ENCODE measurements around the gene ABCA5. TPM values are rescaled to one million over a fixed set of nuclear protein-coding genes. Genes with fewer than 3 reads are reported as not detected.

Gene ABCA5
- polyA plus RNA-seq, 1 experiment: 6.5 TPM

- ChIA-PET POLR2A (no interaction called here), CTCF (interaction anchor here (14.6 kb wide), 1 partner anchor 191 kb away, joined by 145 read pairs; no protein-coding TSS in a partner anchor)
- no peak for DNase-seq (ENCODE audit: low read depth)
- no peaks in the 10 kb centered on the region for H3K27me3 ChIP-seq (ENCODE audit: control insufficient read depth, insufficient read depth, low read length)
- H3K36me3 ChIP-seq (ENCODE audit: control insufficient read depth, insufficient read depth, low read length): no peaks in the 10 kb centered on the region
- H3K4me3 ChIP-seq (ENCODE audit: low read depth, low read length): no peak overlapping the region
- no peak for TF ChIP-seq CTCF (IDR thresholded peaks at IDR 0.05; ENCODE audit: insufficient read depth, low read depth, low read length)
Measured at GRCh38 chr17:69331756-69332155, 4.8 kb upstream of the ABCA5 start.

- CTCF ChIA-PET: interaction anchor here (0.7 to 14.6 kb wide), 5 partner anchors 8 to 549 kb away, joined by 3 to 145 read pairs (median 3); no protein-coding TSS in a partner anchor
- no peak for TF ChIP-seq CTCF (IDR thresholded peaks at IDR 0.05; ENCODE audit: insufficient read depth, low read depth, low read length)
- peak overlapping the region; percentile 88 for H3K4me3 ChIP-seq (ENCODE audit: low read depth, low read length)
- DNase-seq (ENCODE audit: low read depth): peak; percentile 4
- H3K27me3 ChIP-seq (ENCODE audit: control insufficient read depth, insufficient read depth, low read length): no peaks in the 10 kb centered on the region
- H3K36me3 ChIP-seq (ENCODE audit: control insufficient read depth, insufficient read depth, low read length): no peaks in the 10 kb centered on the region
- POLR2A ChIA-PET: interaction anchor here (0.6 kb wide), 2 partner anchors 8 to 104 kb away, joined by 4 to 5 read pairs; no protein-coding TSS in a partner anchor
Measured at GRCh38 chr17:69326377-69327059, 415 bp downstream of the ABCA5 start.

GRCh38 chr17:69325518-69326376, 1.2 kb downstream of the ABCA5 start:
- no peaks in the 10 kb centered on the region for H3K36me3 ChIP-seq (ENCODE audit: control insufficient read depth, insufficient read depth, low read length)
- H3K4me3 ChIP-seq (ENCODE audit: low read depth, low read length): peak overlapping the region; percentile 88
- CTCF ChIA-PET: interaction anchor here (0.7 to 14.6 kb wide), 5 partner anchors 9 to 549 kb away, joined by 3 to 145 read pairs (median 3); no protein-coding TSS in a partner anchor
- TF ChIP-seq CTCF (IDR thresholded peaks at IDR 0.05; ENCODE audit: insufficient read depth, low read depth, low read length): no peak
- POLR2A ChIA-PET: no interaction called here
- no peaks in the 10 kb centered on the region for H3K27me3 ChIP-seq (ENCODE audit: control insufficient read depth, insufficient read depth, low read length)
- DNase-seq (ENCODE audit: low read depth): no peak

- TF ChIP-seq CTCF (IDR thresholded peaks at IDR 0.05; ENCODE audit: insufficient read depth, low read depth, low read length): no peak
- POLR2A ChIA-PET: no interaction called here
Measured at GRCh38 chr17:69323806-69324205, 3.1 kb downstream of the ABCA5 start.

GRCh38 chr17:69320908-69321238, 6.1 kb downstream of the ABCA5 start:
- no peaks in the 10 kb centered on the region for H3K36me3 ChIP-seq (ENCODE audit: control insufficient read depth, insufficient read depth, low read length)
- no peak for DNase-seq (ENCODE audit: low read depth)
- no peak for TF ChIP-seq CTCF (IDR thresholded peaks at IDR 0.05; ENCODE audit: insufficient read depth, low read depth, low read length)
- POLR2A ChIA-PET: no interaction called here
- CTCF ChIA-PET: interaction anchor here (0.6 kb wide), 1 partner anchor 202 kb away, joined by 3 read pairs; no protein-coding TSS in a partner anchor
- no peaks in the 10 kb centered on the region for H3K27me3 ChIP-seq (ENCODE audit: control insufficient read depth, insufficient read depth, low read length)
- H3K4me3 ChIP-seq (ENCODE audit: low read depth, low read length): no peak overlapping the region

More at GRCh38 chr17:69323806-69324205, 3.1 kb downstream of the ABCA5 start:
- no peaks in the 10 kb centered on the region for H3K27me3 ChIP-seq (ENCODE audit: control insufficient read depth, insufficient read depth, low read length)
- H3K36me3 ChIP-seq (ENCODE audit: control insufficient read depth, insufficient read depth, low read length): no peaks in the 10 kb centered on the region
- CTCF ChIA-PET: interaction anchor here (14.6 kb wide), 1 partner anchor 199 kb away, joined by 145 read pairs; no protein-coding TSS in a partner anchor
- DNase-seq (ENCODE audit: low read depth): no peak
- H3K4me3 ChIP-seq (ENCODE audit: low read depth, low read length): no peak overlapping the region

All from BJ (cell line).